D721Med (cell line): ENCODE data around the gene MTUS2.

Source experiments
- DNase-seq: peaks from one replicate; pipeline ENCODE4 v3.0.0; 2011; ENCODE audit warnings: low spot score; ENCODE audit not compliant: insufficient read length
- FAIRE-seq: peaks from 2 replicates; lab custom pipeline; 2011; peaks lifted over from hg19 to GRCh38; lab: Jason Lieb, UNC
- CTCF ChIP-seq: IDR thresholded peaks from 2 replicates; pipeline ENCODE4 v1.5.1; 2012; ENCODE audit warnings: mild to moderate bottlenecking, control low read depth; ENCODE audit not compliant: insufficient read depth; ENCODE audit errors: missing control alignments

Gene MTUS2

GRCh38 chr13:29505511-29505910, 685.4 kb downstream of the MTUS2 start:
- FAIRE-seq (no peak), DNase-seq (no peak)
- TF ChIP-seq CTCF: no peak

- no peak for FAIRE-seq
- no peak for DNase-seq
- TF ChIP-seq CTCF: no peak
Measured at GRCh38 chr13:29505950-29506349, 685.8 kb downstream of the MTUS2 start.

- FAIRE-seq (no peak), DNase-seq (no peak)
- TF ChIP-seq CTCF: no peak
Measured at GRCh38 chr13:29507356-29507755, 687.2 kb downstream of the MTUS2 start.

GRCh38 chr13:29508130-29508875, 688.2 kb downstream of the MTUS2 start:
- FAIRE-seq: no peak
- TF ChIP-seq CTCF: peak; percentile 98
- DNase-seq: peak; percentile 93

- FAIRE-seq: no peak
Measured at GRCh38 chr13:29508876-29509252, 688.7 kb downstream of the MTUS2 start.

GRCh38 chr13:29509999-29510589, 690.0 kb downstream of the MTUS2 start:
- DNase-seq (no peak), FAIRE-seq (no peak)
- TF ChIP-seq CTCF: no peak

More at GRCh38 chr13:29508876-29509252, 688.7 kb downstream of the MTUS2 start:
- no peak for DNase-seq
- no peak for TF ChIP-seq CTCF

GRCh38 chr13:29510651-29511084, 690.5 kb downstream of the MTUS2 start:
- TF ChIP-seq CTCF: no peak
- DNase-seq (no peak), FAIRE-seq (no peak)
